Uterus (tissue), 2 donors: ENCODE data around the gene GRIK1.

ENCODE experiments used
- POLR2A ChIP-seq, 2 donors: fragments of 450-650 bp; IDR thresholded peaks; one replicate each; pipeline ENCODE4 v1.6.1; 2016; ENCODE audit warnings: antibody characterized with exemption in 2 of 2, mild to moderate bottlenecking in 1 of 2, moderate library complexity in 1 of 2
- TF ChIP-seq, protein P1 (sequence below), 4 experiments: fragments of 200-600 bp in 2 of 4; fragments of 450-650 bp in 2 of 4; sonication (generic) in 2 of 4; IDR thresholded peaks; one replicate each; pipeline ENCODE4 v1.5.1; 2016 to 2019; ENCODE audit warnings: antibody characterized with exemption in 4 of 4, mild to moderate bottlenecking in 2 of 4, moderate library complexity in 1 of 4

DNA sequence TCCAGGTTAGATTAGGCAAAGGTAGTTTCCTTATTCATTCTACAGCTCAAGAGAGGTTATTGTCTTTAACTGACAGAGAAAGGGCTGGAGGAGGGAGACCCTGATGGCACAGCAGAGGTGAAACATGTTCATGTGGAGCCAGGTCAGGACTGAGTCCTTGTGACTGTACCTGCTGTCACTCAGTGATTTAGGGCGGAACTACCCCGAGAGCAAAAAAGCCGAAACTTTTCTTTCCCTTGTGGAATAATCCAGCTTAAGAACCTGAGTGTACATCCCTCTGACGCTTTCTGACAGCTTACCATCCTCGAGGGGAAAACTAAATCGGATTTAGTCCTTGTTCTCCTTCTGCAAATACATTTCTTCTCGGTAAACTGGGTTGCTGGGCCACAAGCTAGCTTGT, 367.8 kb downstream of the GRIK1 start:
- TF ChIP-seq, protein P1, sequence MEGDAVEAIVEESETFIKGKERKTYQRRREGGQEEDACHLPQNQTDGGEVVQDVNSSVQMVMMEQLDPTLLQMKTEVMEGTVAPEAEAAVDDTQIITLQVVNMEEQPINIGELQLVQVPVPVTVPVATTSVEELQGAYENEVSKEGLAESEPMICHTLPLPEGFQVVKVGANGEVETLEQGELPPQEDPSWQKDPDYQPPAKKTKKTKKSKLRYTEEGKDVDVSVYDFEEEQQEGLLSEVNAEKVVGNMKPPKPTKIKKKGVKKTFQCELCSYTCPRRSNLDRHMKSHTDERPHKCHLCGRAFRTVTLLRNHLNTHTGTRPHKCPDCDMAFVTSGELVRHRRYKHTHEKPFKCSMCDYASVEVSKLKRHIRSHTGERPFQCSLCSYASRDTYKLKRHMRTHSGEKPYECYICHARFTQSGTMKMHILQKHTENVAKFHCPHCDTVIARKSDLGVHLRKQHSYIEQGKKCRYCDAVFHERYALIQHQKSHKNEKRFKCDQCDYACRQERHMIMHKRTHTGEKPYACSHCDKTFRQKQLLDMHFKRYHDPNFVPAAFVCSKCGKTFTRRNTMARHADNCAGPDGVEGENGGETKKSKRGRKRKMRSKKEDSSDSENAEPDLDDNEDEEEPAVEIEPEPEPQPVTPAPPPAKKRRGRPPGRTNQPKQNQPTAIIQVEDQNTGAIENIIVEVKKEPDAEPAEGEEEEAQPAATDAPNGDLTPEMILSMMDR (IDR thresholded peaks at IDR 0.05): no peak
- TF ChIP-seq POLR2A (IDR thresholded peaks at IDR 0.05): no peak
